K562 (cell line): ENCODE data around the gene PRRT1. TPM values are rescaled to one million over a fixed set of nuclear protein-coding genes. Genes with fewer than 3 reads are reported as not detected.
A peak's percentile ranks its signal among the peaks of the same experiment; 100 is the strongest.

Experiments
- ADNP ChIP-seq: fragments of 200-800 bp; sonication (Bioruptor generic); IDR thresholded peaks from 2 replicates; pipeline ENCODE4 v1.6.1; 2016; ENCODE audit warnings: missing genetic modification characterization, missing compliant biosample characterization
- CCNT2 ChIP-seq: IDR thresholded peaks from 2 replicates; pipeline ENCODE4 v1.6.1; 2011; ENCODE audit warnings: borderline replicate concordance, low read depth, mild to moderate bottlenecking, moderate library complexity, mixed read lengths, low read length; ENCODE audit not compliant: insufficient read length; ENCODE audit errors: extremely low read depth
- CREB1 ChIP-seq, 2 experiments: sonication (generic) in 1 of 2; formaldehyde crosslinking in 1 of 2; IDR thresholded peaks; 2 replicates each; pipeline versions ENCODE4 v1.6.1 to v1.8.0; 2012 to 2022; ENCODE audit warnings: inconsistent platforms in 1 of 2, mild to moderate bottlenecking in 1 of 2, missing genetic modification reagents in 1 of 2, moderate library complexity in 1 of 2
- CXXC5 ChIP-seq: fragments of 250-450 bp; sonication (Bioruptor Pico); IDR thresholded peaks from 2 replicates; pipeline ENCODE4 v1.8.0; 2022; ENCODE audit warnings: inconsistent platforms, mild to moderate bottlenecking, moderate library complexity
- ETS1 ChIP-seq: conservative IDR thresholded peaks from 2 replicates; pipeline ENCODE4 v1.6.1; 2011; ENCODE audit warnings: low read depth, mild to moderate bottlenecking, low read length; ENCODE audit not compliant: control insufficient read depth
- GTF2E2 ChIP-seq: fragments of 200-800 bp; sonication (Bioruptor generic); IDR thresholded peaks from 2 replicates; pipeline ENCODE4 v1.6.1; 2016; ENCODE audit warnings: missing genetic modification characterization, missing compliant biosample characterization
- HBP1 ChIP-seq: fragments of 450-650 bp; formaldehyde crosslinking; IDR thresholded peaks from 2 replicates; pipeline ENCODE4 v1.4.0; 2022; ENCODE audit warnings: missing genetic modification characterization
- PHTF2 ChIP-seq: fragments of 250-450 bp; sonication (Bioruptor Pico); IDR thresholded peaks from 2 replicates; pipeline ENCODE4 v1.5.0; 2021; ENCODE audit warnings: mild to moderate bottlenecking
- RBM22 ChIP-seq: fragments of 200-400 bp; formaldehyde crosslinking; IDR thresholded peaks from 2 replicates; pipeline ENCODE4 v1.6.1; 2018; ENCODE audit warnings: low read length, low read depth; ENCODE audit not compliant: poor library complexity, severe bottlenecking
- SFPQ ChIP-seq: fragments of 200-400 bp; formaldehyde crosslinking; IDR thresholded peaks from 2 replicates; pipeline ENCODE4 v1.6.1; 2017; ENCODE audit warnings: mild to moderate bottlenecking, low read depth, low read length, moderate library complexity
- SMAD4 ChIP-seq: fragments of 250-450 bp; sonication (Bioruptor Pico); conservative IDR thresholded peaks from 2 replicates; pipeline ENCODE4 v1.8.0; 2021; ENCODE audit warnings: inconsistent platforms, mild to moderate bottlenecking, moderate library complexity
- SRF ChIP-seq, 2 experiments: fragments of 250-450, 450-650 bp in 1 of 2; sonication (Bioruptor Pico) in 1 of 2; sonication (generic) in 1 of 2; formaldehyde crosslinking; IDR thresholded peaks; 2 replicates each; pipeline versions ENCODE4 v1.5.0 to v1.5.1; 2020 to 2022; ENCODE audit warnings: mild to moderate bottlenecking in 1 of 2, missing genetic modification reagents in 1 of 2
- TSC22D4 ChIP-seq: fragments of 450-650 bp; IDR thresholded peaks from 2 replicates; pipeline ENCODE4 v1.6.1; 2016; ENCODE audit warnings: missing genetic modification characterization, missing biosample characterization, control low read depth
- VEZF1 ChIP-seq: fragments of 200-800 bp; sonication (Bioruptor generic); IDR thresholded peaks from 2 replicates; pipeline ENCODE4 v1.6.1; 2017; ENCODE audit warnings: missing genetic modification characterization, missing compliant biosample characterization
- ZNF592 ChIP-seq: fragments of 450-650 bp; IDR thresholded peaks from 2 replicates; pipeline ENCODE4 v1.6.1; 2017; ENCODE audit warnings: antibody characterized with exemption, mild to moderate bottlenecking
- ZNF668 ChIP-seq: fragments of 250-450 bp; sonication (Bioruptor Pico); IDR thresholded peaks from 2 replicates; pipeline ENCODE4 v1.8.0; 2022; ENCODE audit warnings: mild to moderate bottlenecking, inconsistent platforms
- polyA plus RNA-seq, 8 experiments: library from polyadenylated mRNA; depleted of rRNA in 4 of 8; stranded (reverse) in 5 of 8; unstranded in 3 of 8; fragments of >200 nt; fragmentation: Nextera tagmentation in 2 of 8; fragmentation: Illumina TruSeq in 1 of 8; extraction: Ambion mirVana in 2 of 8; extraction: Trizol in 1 of 8; gene quantifications; 2 replicates each; pipeline versions ENCODE4 v1.2.1 to v1.2.3, GENCODE V29; 2011 to 2014; ENCODE audit warnings: inconsistent platforms in 1 of 8, missing spikeins in 1 of 8
- total RNA-seq, 7 experiments: library from RNA; depleted of rRNA in 6 of 7; stranded (reverse); fragments of >200 nt in 6 of 7; fragmentation: Illumina TruSeq in 2 of 7; extraction: Trizol in 2 of 7; gene quantifications; 2 replicates each; pipeline versions ENCODE4 v1.2.1 to v1.2.3, GENCODE V29; 2011 to 2021; ENCODE audit warnings: low replicate concordance in 1 of 7

The PRRT1 gene
- total and polyA plus RNA-seq, 9 of the 15 experiments (the other 6 are each of a cell fraction or from before 2014, with no cell fraction given) = 0.14 to 3.5 (median 0.41) TPM

GRCh38 chr6:32167154-32167760 lies 15.5 kb upstream of the PRRT1 start (continued):
- TF ChIP-seq SFPQ (no peak), HBP1 (CRISPR knock-in tag) (no peak), RBM22 (peak; percentile 38), SRF (CRISPR knock-in tag; IDR thresholded peaks at IDR 0.05) (no peak), SMAD4 (CRISPR knock-in tag) (no peak), ETS1 (no peak), ZNF668 (CRISPR knock-in tag) (no peak), PHTF2 (no peak), TSC22D4 (tag) (no peak), CREB1 (IDR thresholded peaks at IDR 0.05) (no peak), CREB1 (CRISPR knock-in tag; IDR thresholded peaks at IDR 0.05) (no peak), CXXC5 (CRISPR knock-in tag) (no peak), ADNP (no peak), ZNF592 (no peak), GTF2E2 (no peak), VEZF1 (CRISPR knock-in tag) (no peak), CCNT2 (no peak)
